ENCODE results near the gene ZNF132.
A peak's percentile ranks its signal among the peaks of the same experiment; 100 is the strongest.
"Not testable (repeated sequence)": the region's sequence is repeated elsewhere in the genome, so short reads cannot be mapped to it uniquely, and the experiment has no call there.

The ZNF132 gene

GRCh38 chr19:58466089-58466759 lies 26.3 kb upstream of the ZNF132 start:
- no peak overlapping the region for H3K27ac ChIP-seq (ENCODE audit: low read depth, low read length)
- no peaks in the 10 kb centered on the region for H3K9me3 ChIP-seq (ENCODE audit: insufficient read depth, low read depth, low read length)
- H3K4me1 ChIP-seq (ENCODE audit: insufficient read depth, low read length), result no peaks in the 10 kb centered on the region
- WGBS, result 46% methylated on average over 20 of the region's 20 CpGs
- H3K4me3 ChIP-seq (ENCODE audit: low read length), result peak overlapping the region; percentile 79
- peaks cover 7% of the 10 kb centered on the region; the same call in 1 of the 2 replicates for H3K36me3 ChIP-seq (ENCODE audit: insufficient read depth, low read length)
- no peak overlapping the region for H3K9ac ChIP-seq (ENCODE audit: low read depth, low read length)
- H3K27me3 ChIP-seq (ENCODE audit: insufficient read depth, low read length), result peaks cover 14% of the 10 kb centered on the region

GRCh38 chr19:58460039-58460438 lies 20.1 kb upstream of the ZNF132 start:
- Histone ChIP-seq H3K4me1 (ENCODE audit: insufficient read depth, low read length) (no peaks in the 10 kb centered on the region), H3K9ac (ENCODE audit: low read depth, low read length) (no peak overlapping the region), H3K27ac (ENCODE audit: low read depth, low read length) (no peak overlapping the region), H3K4me3 (ENCODE audit: low read length) (no peak overlapping the region), H3K27me3 (ENCODE audit: insufficient read depth, low read length) (no peaks in the 10 kb centered on the region), H3K36me3 (ENCODE audit: insufficient read depth, low read length) (no peaks in the 10 kb centered on the region), H3K9me3 (ENCODE audit: insufficient read depth, low read depth, low read length) (no peaks in the 10 kb centered on the region)
- WGBS, result 97% methylated on average over 2 of the region's 2 CpGs

DNA sequence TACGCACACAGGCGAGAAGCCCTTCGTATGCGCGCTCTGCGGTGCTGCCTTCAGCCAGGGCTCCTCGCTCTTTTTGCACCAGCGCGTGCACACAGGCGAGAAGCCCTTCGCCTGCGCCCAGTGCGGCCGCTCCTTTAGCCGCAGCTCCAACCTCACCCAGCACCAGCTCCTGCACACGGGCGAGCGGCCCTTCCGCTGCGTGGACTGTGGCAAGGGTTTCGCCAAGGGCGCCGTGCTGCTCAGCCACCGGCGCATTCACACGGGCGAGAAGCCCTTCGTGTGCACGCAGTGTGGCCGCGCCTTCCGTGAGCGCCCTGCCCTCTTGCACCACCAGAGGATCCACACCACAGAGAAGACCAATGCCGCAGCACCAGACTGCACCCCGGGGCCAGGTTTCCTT lies 16.2 kb upstream of the ZNF132 start:
- 97% methylated on average over 35 of the region's 35 CpGs for WGBS
- Histone ChIP-seq H3K27ac (ENCODE audit: low read depth, low read length) (no peak overlapping the region), H3K9me3 (ENCODE audit: insufficient read depth, low read depth, low read length) (no peaks in the 10 kb centered on the region), H3K4me3 (ENCODE audit: low read length) (no peak overlapping the region), H3K4me1 (ENCODE audit: insufficient read depth, low read length) (no peaks in the 10 kb centered on the region), H3K9ac (ENCODE audit: low read depth, low read length) (no peak overlapping the region), H3K27me3 (ENCODE audit: insufficient read depth, low read length) (peaks cover 16% of the 10 kb centered on the region), H3K36me3 (ENCODE audit: insufficient read depth, low read length) (no peaks in the 10 kb centered on the region)

- WGBS, result 95% methylated on average over 17 of the region's 21 CpGs
- Histone ChIP-seq H3K4me1 (ENCODE audit: insufficient read depth, low read length) (no peaks in the 10 kb centered on the region), H3K4me3 (ENCODE audit: low read length) (no peak overlapping the region), H3K27ac (ENCODE audit: low read depth, low read length) (no peak overlapping the region), H3K9ac (ENCODE audit: low read depth, low read length) (no peak overlapping the region), H3K27me3 (ENCODE audit: insufficient read depth, low read length) (peaks cover 24% of the 10 kb centered on the region), H3K9me3 (ENCODE audit: insufficient read depth, low read depth, low read length) (no peaks in the 10 kb centered on the region), H3K36me3 (ENCODE audit: insufficient read depth, low read length) (no peaks in the 10 kb centered on the region)
Observed at GRCh38 chr19:58455306-58455705, 15.4 kb upstream of the ZNF132 start.

- H3K4me1 ChIP-seq (ENCODE audit: insufficient read depth, low read length), result no peaks in the 10 kb centered on the region
- H3K9me3 ChIP-seq (ENCODE audit: insufficient read depth, low read depth, low read length), result peaks cover 9% of the 10 kb centered on the region
- H3K36me3 ChIP-seq (ENCODE audit: insufficient read depth, low read length), result no peaks in the 10 kb centered on the region
- H3K27ac ChIP-seq (ENCODE audit: low read depth, low read length), result no peak overlapping the region
- H3K4me3 ChIP-seq (ENCODE audit: low read length), result no peak overlapping the region
- 91% methylated on average over 6 of the region's 6 CpGs for WGBS
- peaks cover 31% of the 10 kb centered on the region for H3K27me3 ChIP-seq (ENCODE audit: insufficient read depth, low read length)
- H3K9ac ChIP-seq (ENCODE audit: low read depth, low read length), result no peak overlapping the region
Observed at GRCh38 chr19:58453743-58454142, 13.8 kb upstream of the ZNF132 start.

DNA sequence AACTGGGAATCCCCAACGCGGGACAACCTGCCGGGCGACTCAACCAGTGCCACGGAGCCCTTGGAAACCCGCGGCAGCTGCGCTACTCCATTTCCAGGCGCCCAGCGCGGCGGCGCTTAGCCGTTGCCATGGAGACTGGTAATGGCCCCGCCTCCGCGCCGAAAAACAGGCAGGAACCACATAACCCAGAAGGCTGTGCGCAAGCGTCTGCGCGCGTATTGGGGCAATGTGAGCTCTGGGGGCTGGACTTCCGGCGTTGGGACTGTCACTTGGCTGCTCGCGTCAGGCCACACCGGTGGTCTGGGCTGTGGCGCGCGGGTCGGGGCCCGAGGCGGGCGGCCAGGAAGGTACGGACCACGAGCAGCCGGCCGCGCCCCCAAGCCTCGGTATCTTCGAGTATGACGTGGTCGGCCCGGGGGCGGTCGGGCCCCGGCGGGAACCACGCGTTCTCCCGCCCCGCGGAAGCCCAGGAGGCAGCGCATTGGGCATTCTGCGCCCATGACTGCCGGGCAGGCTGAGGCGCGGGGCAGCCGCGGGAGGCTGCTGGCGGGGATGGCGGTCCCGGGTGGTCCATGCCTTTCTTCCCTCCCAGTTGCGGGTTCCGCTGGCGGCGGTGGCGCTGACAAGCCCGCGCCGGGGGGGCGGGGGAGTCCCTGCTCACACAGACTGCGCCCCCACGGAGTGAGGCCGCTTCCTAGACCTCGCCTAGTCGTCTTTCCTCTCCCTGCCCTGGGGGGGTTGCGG lies 11.6 kb upstream of the ZNF132 start, which contains the start of gene ZNF324B:
TSS of gene ZNF324B (plus strand) at position 265 of the 744 bp plus-strand sequence. CDS start 2,080 bp downstream, outside the sequence.
- Histone ChIP-seq H3K4me1 (ENCODE audit: insufficient read depth, low read length) (no peaks in the 10 kb centered on the region), H3K27ac (ENCODE audit: low read depth, low read length) (no peak within 1 kb of the TSS), H3K27me3 (ENCODE audit: insufficient read depth, low read length) (peaks cover 31% of the 10 kb centered on the region), H3K36me3 (ENCODE audit: insufficient read depth, low read length) (no peaks in the 10 kb centered on the region), H3K4me3 (ENCODE audit: low read length) (peak within 1 kb of the TSS; percentile 63), H3K9ac (ENCODE audit: low read depth, low read length) (peak within 1 kb of the TSS; percentile 36; the same call in 1 of the 2 replicates), H3K9me3 (ENCODE audit: insufficient read depth, low read depth, low read length) (peaks cover 20% of the 10 kb centered on the region)
- under 1% methylated on average over 79 of the region's 79 CpGs for WGBS

GRCh38 chr19:58450856-58451357 lies 11.0 kb upstream of the ZNF132 start:
- Histone ChIP-seq H3K4me3 (ENCODE audit: low read length) (peak overlapping the region; percentile 63), H3K27me3 (ENCODE audit: insufficient read depth, low read length) (peaks cover 33% of the 10 kb centered on the region), H3K27ac (ENCODE audit: low read depth, low read length) (no peak overlapping the region), H3K9me3 (ENCODE audit: insufficient read depth, low read depth, low read length) (peaks cover 20% of the 10 kb centered on the region), H3K36me3 (ENCODE audit: insufficient read depth, low read length) (no peaks in the 10 kb centered on the region), H3K9ac (ENCODE audit: low read depth, low read length) (no peak overlapping the region), H3K4me1 (ENCODE audit: insufficient read depth, low read length) (no peaks in the 10 kb centered on the region)
- 18% methylated on average over 11 of the region's 11 CpGs for WGBS

- H3K4me3 ChIP-seq (ENCODE audit: low read length); H3K9ac ChIP-seq (ENCODE audit: low read depth, low read length); H3K27ac ChIP-seq (ENCODE audit: low read depth, low read length); H3K4me1 ChIP-seq (ENCODE audit: insufficient read depth, low read length); H3K36me3 ChIP-seq (ENCODE audit: insufficient read depth, low read length): not testable (repeated sequence)
- Histone ChIP-seq H3K27me3 (ENCODE audit: insufficient read depth, low read length) (peaks cover 37% of the 10 kb centered on the region), H3K9me3 (ENCODE audit: insufficient read depth, low read depth, low read length) (peaks cover 20% of the 10 kb centered on the region)
- WGBS, result 57% methylated on average over 5 of the region's 5 CpGs
Observed at GRCh38 chr19:58449980-58450379, 10.0 kb upstream of the ZNF132 start.

DNA sequence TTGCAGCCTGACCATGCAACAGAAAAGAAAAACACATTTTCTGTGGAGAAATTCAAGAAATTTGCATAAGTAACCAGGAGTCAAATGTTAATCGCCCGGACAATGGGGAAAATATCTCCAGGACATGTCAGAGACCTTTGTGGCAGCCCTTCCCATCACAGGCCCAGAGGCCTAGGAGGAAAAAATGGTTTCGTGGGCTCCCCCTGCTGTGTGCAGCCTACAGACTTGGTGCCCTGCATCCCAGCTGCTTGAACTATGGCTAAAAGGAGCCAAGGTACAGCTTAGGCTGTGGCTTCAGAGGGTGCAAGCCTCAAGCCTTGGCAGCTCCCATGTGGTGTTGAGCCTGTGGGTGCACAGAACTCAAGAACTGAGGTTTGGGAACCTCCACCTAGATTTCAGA lies 8.9 kb upstream of the ZNF132 start:
- H3K36me3 ChIP-seq (ENCODE audit: insufficient read depth, low read length); H3K9ac ChIP-seq (ENCODE audit: low read depth, low read length); H3K27ac ChIP-seq (ENCODE audit: low read depth, low read length); H3K4me3 ChIP-seq (ENCODE audit: low read length); H3K4me1 ChIP-seq (ENCODE audit: insufficient read depth, low read length): not testable (repeated sequence)
- peaks cover 45% of the 10 kb centered on the region for H3K27me3 ChIP-seq (ENCODE audit: insufficient read depth, low read length)
- WGBS, result 79% methylated on average over 3 of the region's 3 CpGs
- peaks cover 20% of the 10 kb centered on the region for H3K9me3 ChIP-seq (ENCODE audit: insufficient read depth, low read depth, low read length)

DNA sequence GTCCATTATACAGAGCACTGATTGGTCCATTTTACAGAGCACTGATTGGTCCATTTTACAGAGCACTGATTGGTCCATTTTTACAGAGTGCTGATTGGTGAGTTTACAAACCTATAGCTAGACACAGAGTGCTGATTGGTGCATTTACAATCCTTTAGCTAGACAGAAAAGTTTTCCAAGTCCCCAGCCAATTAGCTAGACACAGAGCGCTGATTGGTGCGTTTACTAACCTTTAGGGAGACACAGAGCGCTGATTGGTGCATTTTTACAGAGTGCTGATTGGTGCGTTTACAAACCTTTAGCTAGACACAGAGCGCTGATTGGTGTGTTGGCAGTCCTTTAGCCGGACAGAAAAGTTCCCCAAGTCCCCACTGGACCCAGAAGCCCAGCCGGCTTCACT lies 3.0 kb upstream of the ZNF132 start:
- WGBS, result 84% methylated on average over 7 of the region's 7 CpGs
- H3K4me1 ChIP-seq (ENCODE audit: insufficient read depth, low read length); H3K4me3 ChIP-seq (ENCODE audit: low read length); H3K9ac ChIP-seq (ENCODE audit: low read depth, low read length); H3K36me3 ChIP-seq (ENCODE audit: insufficient read depth, low read length); H3K27ac ChIP-seq (ENCODE audit: low read depth, low read length): not testable (repeated sequence)
- Histone ChIP-seq H3K9me3 (ENCODE audit: insufficient read depth, low read depth, low read length) (peaks cover 25% of the 10 kb centered on the region), H3K27me3 (ENCODE audit: insufficient read depth, low read length) (peaks cover 21% of the 10 kb centered on the region; the same call in 1 of the 2 replicates)

GRCh38 chr19:58440556-58440955 lies 603 bp upstream of the ZNF132 start:
- peaks cover 19% of the 10 kb centered on the region; the same call in 1 of the 2 replicates for H3K27me3 ChIP-seq (ENCODE audit: insufficient read depth, low read length)
- H3K4me1 ChIP-seq (ENCODE audit: insufficient read depth, low read length), result no peaks in the 10 kb centered on the region
- no peak overlapping the region; the same call in 1 of the 2 replicates for H3K27ac ChIP-seq (ENCODE audit: low read depth, low read length)
- peaks cover 15% of the 10 kb centered on the region for H3K36me3 ChIP-seq (ENCODE audit: insufficient read depth, low read length)
- H3K9me3 ChIP-seq (ENCODE audit: insufficient read depth, low read depth, low read length), result peaks cover 31% of the 10 kb centered on the region
- 49% methylated on average over 31 of the region's 31 CpGs for WGBS
- peak overlapping the region; percentile 71 for H3K4me3 ChIP-seq (ENCODE audit: low read length)
- H3K9ac ChIP-seq (ENCODE audit: low read depth, low read length), result no peak overlapping the region

All from HUES64 (cell line).